GM13976 (cell line): ENCODE measurements around the gene MRPL20.
"Not testable (repeated sequence)": the region's sequence is repeated elsewhere in the genome, so short reads cannot be mapped to it uniquely, and the experiment has no call there.

ENCODE experiments used
- DNase-seq: peaks from one replicate; pipeline ENCODE4 v3.0.0; 2012; ENCODE audit warnings: low spot score
- in situ Hi-C: fragments of 300-500 bp; cut with MboI; formaldehyde crosslinking; loops from one replicate; pipeline ENCODE4 v1.12.0; 2022; ENCODE audit warnings: low sequenced_read_pairs, mixed read lengths, inconsistent platforms; ENCODE audit not compliant: unreplicated experiment
- TF ChIP-seq, protein P1 (sequence below): IDR thresholded peaks from 2 replicates; pipeline ENCODE4 v1.5.1; 2012; ENCODE audit warnings: borderline replicate concordance, mild to moderate bottlenecking; ENCODE audit not compliant: insufficient read depth; ENCODE audit errors: extremely low read depth, missing control alignments, control extremely low read depth

Gene MRPL20

GRCh38 chr1:1449099-1449739 is 42.1 kb upstream of the MRPL20 start, which contains the start of gene ATAD3C:
ATAD3C (plus strand) TSS chr1:1449689; CDS start chr1:1450684, 995 bp downstream.
- TF ChIP-seq, protein P1, sequence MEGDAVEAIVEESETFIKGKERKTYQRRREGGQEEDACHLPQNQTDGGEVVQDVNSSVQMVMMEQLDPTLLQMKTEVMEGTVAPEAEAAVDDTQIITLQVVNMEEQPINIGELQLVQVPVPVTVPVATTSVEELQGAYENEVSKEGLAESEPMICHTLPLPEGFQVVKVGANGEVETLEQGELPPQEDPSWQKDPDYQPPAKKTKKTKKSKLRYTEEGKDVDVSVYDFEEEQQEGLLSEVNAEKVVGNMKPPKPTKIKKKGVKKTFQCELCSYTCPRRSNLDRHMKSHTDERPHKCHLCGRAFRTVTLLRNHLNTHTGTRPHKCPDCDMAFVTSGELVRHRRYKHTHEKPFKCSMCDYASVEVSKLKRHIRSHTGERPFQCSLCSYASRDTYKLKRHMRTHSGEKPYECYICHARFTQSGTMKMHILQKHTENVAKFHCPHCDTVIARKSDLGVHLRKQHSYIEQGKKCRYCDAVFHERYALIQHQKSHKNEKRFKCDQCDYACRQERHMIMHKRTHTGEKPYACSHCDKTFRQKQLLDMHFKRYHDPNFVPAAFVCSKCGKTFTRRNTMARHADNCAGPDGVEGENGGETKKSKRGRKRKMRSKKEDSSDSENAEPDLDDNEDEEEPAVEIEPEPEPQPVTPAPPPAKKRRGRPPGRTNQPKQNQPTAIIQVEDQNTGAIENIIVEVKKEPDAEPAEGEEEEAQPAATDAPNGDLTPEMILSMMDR = no peak
- in situ Hi-C loops = no loop called here
- no peak for DNase-seq

GRCh38 chr1:1446631-1447030 is 39.5 kb upstream of the MRPL20 start:
- in situ Hi-C loops, DNase-seq: not testable (repeated sequence)

DNA sequence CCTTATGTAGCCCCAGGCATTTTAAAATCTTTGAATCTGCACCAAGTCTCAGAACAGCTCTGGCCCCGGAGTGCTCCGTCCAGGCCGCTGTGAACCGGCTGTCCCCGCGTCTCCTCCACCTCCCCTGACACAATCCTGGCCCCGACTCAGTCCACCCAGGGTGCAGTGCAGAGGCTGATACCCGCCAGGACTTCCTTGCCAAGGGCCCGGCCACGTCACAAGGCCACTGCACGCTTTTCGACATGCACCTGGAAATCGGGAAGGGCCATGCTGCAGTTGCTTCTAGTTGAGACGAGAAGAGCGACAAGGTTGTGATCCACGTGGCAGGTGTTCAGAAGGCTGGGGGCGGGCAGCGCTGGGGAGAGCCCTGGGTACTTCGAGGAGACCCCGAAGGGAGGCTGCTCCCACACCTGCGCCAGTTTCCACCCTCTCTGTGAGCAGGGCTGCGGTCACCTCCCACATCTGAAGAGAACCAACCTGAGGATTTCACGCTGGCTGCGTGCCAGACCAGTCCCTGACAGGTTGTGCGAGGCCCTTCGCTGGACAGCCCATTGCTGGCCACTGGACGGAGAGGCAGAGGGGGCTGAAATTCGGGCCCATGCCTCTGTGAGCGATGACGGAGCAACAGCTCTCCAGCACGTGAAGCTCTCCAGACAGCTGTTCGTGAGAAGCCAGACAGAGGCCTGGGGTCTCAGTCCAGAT is 35.1 kb upstream of the MRPL20 start:
- TF ChIP-seq, protein P1 = no peak
- in situ Hi-C loops = no loop called here
- no peak for DNase-seq

- TF ChIP-seq, protein P1 = peak; percentile 81
- in situ Hi-C loops = no loop called here
- peak; percentile 93 for DNase-seq
Observed at GRCh38 chr1:1441002-1441888, 34.2 kb upstream of the MRPL20 start.

DNA sequence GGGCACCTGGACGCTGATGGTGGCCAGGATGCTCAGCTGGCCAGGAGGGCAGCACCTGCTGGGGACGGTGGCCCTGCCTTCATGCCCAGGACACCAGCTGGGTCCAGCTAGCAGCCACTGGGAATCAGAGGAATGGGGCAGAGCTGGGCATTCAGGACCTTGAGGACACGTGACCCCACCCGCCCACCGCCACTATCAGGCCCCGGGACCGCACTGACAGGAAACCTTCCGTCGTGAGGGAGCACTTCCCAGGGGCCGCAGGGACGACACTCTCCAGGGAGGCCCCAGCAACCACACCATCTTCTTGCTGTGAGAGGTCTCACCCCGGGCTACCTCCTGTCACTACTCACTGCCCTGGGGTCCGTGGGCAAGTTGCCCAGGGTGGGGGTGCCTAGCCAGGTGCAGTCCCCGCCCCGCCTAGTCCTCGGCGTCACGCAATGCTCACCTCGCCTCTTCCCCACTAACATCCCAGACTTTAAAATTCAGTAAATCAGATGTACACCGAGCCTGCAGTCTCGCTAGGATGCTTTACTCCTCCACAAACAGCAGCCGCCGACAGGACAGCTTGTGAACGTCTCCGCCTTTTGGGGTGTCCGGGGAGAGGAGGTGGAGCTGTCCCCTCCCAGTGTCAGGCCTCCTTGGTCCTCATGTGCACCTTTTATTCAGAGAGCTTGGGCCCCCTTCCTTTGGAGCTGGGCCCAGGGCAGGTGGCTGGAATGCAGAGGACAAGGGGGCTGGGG is 33.3 kb upstream of the MRPL20 start:
- DNase-seq = no peak
- TF ChIP-seq, protein P1 = no peak
- in situ Hi-C loops = no loop called here

GRCh38 chr1:1439546-1440261 is 32.6 kb upstream of the MRPL20 start:
- in situ Hi-C loops = no loop called here
- TF ChIP-seq, protein P1 = no peak
- DNase-seq = no peak
